HG03457 (cell line): Measurements from ENCODE around the gene RPL10A.
"Not testable (repeated sequence)": the region's sequence is repeated elsewhere in the genome, so short reads cannot be mapped to it uniquely, and the experiment has no call there.

Source experiments
- ATAC-seq: cut with Tn5 transposase; IDR thresholded peaks from one replicate; pipeline ENCODE4 v1.9.1; 2021; ENCODE audit warnings: moderate number of reproducible peaks; ENCODE audit not compliant: unreplicated experiment

RPL10A gene

GRCh38 chr6:35510916-35511561 is 42.8 kb downstream of the RPL10A start:
- ATAC-seq = no peak

DNA sequence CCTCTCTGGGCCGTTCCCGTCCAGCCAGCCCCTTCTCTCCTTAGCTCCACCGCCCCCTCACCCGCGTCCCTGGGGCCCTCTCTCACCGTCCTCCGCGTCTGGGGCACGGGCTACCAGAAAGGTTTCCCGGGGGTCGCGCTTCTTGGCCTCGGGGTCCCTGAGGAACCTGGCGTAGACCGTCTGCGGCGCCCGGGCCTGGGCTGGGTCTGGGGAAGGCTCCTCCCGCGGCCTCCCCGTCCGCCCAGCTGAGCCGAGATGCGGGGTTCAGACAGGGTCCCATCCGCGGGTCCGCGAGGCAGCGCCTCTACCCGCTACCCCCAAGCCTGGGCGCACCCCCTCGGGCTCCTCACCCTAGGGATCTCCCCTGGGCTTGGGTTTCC is 43.4 kb downstream of the RPL10A start:
- no peak for ATAC-seq

DNA sequence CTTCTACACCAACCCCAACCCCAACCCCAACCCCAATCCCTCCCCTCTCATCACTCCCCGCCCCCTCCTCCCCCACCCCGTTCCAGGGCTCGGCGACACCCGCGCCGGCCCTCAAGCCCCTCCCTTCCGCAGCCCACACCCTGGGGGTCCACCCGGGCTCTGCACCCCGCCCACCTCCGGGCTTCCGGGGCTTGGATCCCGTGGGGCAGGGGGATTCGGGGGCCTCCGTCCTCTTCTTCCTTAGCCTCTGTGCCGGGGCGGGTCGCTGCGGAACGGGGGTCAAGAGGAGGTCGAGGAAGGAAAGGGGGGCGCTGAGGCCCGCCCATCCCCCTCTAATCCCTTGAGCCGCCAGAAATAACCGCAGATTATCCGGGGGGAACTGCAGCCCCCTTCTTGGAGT is 43.8 kb downstream of the RPL10A start:
- ATAC-seq = no peak

DNA sequence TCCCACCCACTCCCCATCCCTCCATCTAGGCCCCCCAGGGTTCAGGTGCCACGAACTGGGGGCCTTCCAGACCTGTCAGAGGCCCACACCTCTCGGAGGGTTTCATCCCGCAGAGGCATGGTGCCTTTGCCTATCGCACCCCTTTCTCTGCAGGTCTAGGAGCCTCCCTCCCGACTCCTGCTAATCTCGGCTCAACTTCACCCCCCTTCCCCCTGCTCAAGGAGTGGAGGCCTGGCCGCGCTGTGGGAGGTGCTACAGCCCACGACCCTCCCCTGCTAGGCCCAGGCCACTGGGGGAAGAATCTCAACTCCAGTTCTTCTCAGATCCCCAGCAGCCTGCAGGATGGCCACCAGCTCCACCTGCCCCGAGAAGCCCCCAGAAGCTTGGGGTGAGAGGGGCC is 44.5 kb downstream of the RPL10A start, which contains the start of gene TULP1:
Gene TULP1, minus strand, starts transcription at position 157 of the 400 bp plus-strand sequence. Its CDS starts 38 bp downstream, at position 119.
- no peak for ATAC-seq

DNA sequence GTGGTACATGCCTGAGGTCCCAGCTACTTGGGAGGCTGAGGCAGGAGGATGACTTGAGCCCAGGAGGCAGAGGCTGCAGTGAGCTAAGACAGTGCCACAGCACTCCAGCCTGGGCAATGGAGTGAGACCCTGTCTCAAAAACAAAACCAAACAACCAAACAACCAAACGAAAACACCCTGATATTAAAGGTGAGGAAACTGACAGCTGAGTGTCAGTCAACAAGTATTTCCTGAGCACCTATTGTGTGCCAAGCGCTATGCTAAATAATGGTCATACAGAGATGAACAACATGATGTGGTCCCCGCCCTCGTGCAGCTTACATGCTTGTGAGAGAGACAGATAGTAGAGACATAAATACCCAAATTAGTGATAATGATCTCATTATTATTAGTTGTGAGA is 46.4 kb downstream of the RPL10A start:
- no peak for ATAC-seq

DNA sequence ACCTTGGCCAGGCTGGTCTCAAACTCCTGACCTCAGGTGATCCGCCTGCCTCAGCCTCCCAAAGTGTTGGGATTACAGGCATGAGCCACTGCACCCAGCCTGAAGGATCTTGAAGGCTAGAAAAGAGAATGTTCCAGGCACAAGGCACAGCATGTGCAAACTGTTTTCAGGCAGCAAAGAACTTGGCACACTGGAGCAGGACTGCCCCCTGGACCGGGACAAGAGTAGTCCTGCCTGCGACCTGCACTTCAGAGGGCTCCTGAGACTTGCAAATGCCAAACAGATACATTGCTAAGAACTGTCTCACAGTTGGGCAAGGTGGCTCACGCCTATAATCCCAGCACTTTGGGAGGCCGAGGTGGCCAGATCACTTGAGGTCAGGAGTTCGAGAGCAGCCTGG is 47.7 kb downstream of the RPL10A start:
- ATAC-seq = not testable (repeated sequence)

DNA sequence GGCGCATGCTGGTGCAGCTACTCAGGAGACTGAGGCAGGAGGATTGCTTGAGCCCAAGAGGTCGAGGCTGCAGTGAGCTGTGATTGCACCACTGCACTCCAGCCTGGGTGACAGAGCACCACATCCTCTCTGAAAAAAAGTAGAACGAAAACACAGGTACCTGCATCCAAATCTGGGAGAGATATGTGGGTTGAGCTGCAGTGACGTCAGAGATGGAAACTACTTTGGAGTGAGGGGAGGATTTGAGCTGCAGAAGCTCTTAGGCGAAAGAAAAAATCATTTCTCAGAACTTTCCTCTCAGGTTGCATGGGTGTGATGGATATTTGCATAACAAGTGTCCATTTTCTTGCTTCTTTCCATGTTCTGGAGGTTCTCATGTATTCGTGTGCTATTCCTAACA is 48.5 kb downstream of the RPL10A start:
- no peak for ATAC-seq

GRCh38 chr6:35517978-35518377 is 49.8 kb downstream of the RPL10A start:
- ATAC-seq = not testable (repeated sequence)

- ATAC-seq = no peak
These were observed 50.5 kb downstream of the RPL10A start for GRCh38 chr6:35518566-35519312.

DNA sequence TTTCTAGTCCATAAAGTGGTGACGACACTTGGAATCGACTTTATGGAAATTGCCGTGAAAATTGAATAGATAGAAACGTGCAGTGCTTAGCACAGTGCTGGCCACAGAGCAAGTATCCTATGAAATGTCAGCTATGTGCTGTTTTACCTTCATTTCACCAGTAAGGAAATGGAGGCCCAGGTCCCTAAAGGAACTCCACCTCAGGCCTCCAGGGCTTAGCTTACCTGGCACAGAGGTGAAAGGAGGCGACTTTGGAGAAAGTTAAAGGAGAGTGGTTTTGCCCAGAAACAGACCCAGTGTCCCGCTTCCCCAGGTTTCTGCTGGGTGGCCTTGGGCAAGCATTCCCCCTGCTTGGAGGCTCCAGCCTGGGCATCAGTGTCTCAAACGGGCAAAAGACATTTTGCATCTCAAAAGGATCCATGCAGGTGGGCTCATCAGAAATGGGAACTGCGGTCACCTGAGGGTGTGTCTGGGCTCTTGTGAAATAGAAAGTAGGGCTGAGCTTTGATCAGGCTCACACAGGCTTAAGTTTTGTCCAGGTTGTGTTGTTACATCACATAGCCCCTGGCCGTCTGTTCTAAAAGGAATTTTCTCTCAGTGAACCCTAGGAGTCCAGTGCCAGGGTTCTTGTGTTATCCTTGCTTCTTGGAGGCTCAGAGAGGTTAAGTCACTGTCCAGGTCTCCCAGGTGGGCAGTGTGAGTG is 51.3 kb downstream of the RPL10A start:
- no peak for ATAC-seq
